GM18858 (cell line): ENCODE measurements around the gene ARID4B.
"Not testable (repeated sequence)": the region's sequence is repeated elsewhere in the genome, so short reads cannot be mapped to it uniquely, and the experiment has no call there.

ENCODE experiments used
- ATAC-seq: cut with Tn5 transposase; IDR thresholded peaks from one replicate; pipeline ENCODE4 v1.9.1; 2021; ENCODE audit not compliant: unreplicated experiment

Gene ARID4B

GRCh38 chr1:235169986-235170385, 158.0 kb downstream of the ARID4B start:
- no peak for ATAC-seq

DNA sequence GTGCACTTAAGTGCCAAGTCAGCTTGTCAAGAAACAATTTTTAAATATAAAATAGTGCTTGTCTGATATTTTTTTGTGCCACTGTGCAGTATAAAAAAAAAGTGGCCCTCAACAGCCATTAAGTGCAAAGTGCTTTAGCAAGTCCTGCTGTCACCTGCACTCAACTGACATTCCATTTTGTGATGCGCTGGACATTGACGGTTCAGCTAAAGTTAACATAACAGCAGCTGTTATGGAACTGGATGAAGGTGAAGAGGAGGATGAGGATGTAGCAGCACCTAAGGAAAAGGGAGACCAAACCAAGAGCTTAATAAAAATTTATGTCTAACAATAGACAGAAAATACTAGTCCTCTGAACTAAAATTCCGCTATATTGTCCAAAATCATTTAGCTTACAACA, 159.6 kb downstream of the ARID4B start:
- ATAC-seq = no peak

GRCh38 chr1:235161685-235162327, 166.2 kb downstream of the ARID4B start:
- no peak for ATAC-seq

GRCh38 chr1:235160957-235161684, 166.9 kb downstream of the ARID4B start, which contains the start of gene RBM34:
Gene RBM34 (minus strand): TSS chr1:235161250. CDS start chr1:235161226, 24 bp downstream.
- ATAC-seq = peak; percentile 80

DNA sequence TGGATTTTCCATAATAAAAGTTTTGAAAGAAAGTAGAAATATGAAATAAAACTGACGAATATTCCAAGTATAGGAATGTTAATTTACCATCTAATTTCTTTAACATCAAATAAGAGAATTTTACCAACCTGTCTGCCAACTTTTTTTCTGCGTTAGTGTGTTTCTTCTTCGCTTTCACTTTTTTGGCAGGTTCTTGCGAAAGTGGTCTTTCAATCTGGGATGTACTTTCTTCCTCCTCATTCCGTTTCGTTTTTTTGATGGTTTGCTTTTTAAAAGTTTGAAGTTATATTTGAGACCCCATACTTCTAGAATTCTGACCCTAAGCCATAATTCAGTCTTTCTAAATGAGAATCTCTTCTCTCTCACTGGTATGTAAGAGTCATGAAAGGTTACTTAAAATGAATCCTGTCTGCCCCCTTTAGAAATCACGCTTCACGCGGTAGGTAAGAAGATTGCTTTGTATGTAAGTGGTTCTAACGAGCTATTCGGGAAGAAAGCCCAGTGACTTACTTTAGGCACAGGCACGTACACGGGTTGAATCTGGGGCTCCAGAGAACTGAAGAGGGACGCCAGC, 167.5 kb downstream of the ARID4B start:
- ATAC-seq = peak; percentile 23

GRCh38 chr1:235159930-235160329, 168.0 kb downstream of the ARID4B start:
- ATAC-seq = not testable (repeated sequence)

GRCh38 chr1:235159284-235159683, 168.7 kb downstream of the ARID4B start:
- not testable (repeated sequence) for ATAC-seq

DNA sequence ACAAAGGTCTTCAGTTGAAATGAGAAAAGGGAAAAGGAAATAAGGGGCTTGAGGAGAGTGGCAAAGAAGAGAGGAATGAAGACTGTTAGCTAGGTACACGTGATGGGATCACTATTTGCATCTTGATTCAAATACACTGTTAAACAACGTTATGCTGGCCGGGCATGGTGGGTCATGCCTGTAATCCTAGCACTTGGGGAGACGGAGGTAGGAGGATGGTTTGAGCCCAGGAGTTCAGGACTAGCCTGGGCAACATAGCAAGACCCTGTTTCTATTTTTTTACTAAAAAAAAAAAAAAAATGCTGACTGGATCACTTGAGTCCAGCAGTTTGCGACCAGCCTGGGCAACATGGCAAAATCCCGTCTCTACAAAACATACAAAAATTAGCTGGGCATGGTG, 169.3 kb downstream of the ARID4B start:
- ATAC-seq = no peak

- ATAC-seq = no peak
Measured at GRCh38 chr1:235157150-235157549, 170.8 kb downstream of the ARID4B start.

DNA sequence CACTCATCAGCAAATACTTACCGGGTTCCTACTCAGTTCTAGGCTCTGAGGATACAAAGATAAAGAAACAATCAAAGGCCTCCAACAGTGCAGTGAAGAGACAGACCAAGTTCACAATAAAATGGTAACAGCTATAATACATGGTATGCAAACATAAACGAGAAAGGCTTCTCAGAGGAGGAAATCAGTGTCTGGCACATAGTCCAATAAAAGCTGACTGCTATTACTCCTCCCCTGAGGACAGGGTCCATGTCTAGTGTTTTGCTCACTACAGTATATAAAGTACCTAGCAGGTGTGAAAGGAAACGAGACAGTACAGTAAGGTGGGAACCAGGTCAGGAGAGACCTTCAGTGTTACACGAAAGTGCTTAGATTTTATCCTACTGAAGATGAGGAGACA, 171.2 kb downstream of the ARID4B start:
- ATAC-seq = no peak

GRCh38 chr1:235156265-235156664, 171.7 kb downstream of the ARID4B start:
- ATAC-seq = no peak

- ATAC-seq = no peak
Measured at GRCh38 chr1:235152235-235152634, 175.7 kb downstream of the ARID4B start.

DNA sequence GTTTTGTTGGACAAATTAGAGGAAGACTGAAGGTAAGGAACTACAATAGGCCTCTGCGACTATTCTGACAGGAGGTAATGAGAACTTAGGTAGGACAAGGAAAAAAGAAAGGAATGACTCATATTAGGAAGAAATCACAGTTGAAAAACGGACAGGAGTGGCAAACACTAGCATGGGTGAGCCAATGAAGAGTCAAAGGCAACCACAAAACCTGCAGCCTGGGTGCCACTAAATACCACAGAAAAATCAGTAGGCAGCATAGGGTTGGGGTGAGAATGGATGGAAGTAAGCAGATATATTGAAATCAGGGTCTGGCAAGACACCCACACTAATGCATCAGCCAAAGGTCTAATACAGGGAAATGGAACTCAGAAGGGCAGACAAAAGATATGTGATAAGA, 176.9 kb downstream of the ARID4B start:
- ATAC-seq = no peak

GRCh38 chr1:235149824-235150223, 178.2 kb downstream of the ARID4B start:
- no peak for ATAC-seq

- ATAC-seq = no peak
Measured at GRCh38 chr1:235147269-235147668, 180.7 kb downstream of the ARID4B start.

DNA sequence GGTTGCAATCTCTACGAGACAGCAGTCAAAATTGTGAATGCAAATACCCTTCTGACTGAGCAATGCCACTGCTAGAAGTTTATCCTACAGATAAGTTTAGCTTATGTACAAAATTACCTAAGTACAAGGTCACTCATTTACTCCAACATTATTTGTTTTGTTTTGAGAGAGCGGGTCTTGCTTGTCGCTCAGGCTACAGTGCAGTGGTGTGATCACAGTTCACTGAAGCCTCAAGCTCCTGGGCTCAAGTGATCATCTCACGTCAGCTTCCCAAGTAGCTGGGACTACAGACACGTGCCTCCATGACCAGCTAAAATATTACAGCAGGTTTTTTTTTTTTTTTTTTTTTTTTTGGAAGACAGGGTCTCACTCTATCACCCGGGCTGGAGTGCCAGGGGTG, 182.3 kb downstream of the ARID4B start:
- no peak for ATAC-seq

GRCh38 chr1:235142991-235143390, 185.0 kb downstream of the ARID4B start:
- no peak for ATAC-seq

GRCh38 chr1:235139315-235139714, 188.7 kb downstream of the ARID4B start:
- no peak for ATAC-seq

DNA sequence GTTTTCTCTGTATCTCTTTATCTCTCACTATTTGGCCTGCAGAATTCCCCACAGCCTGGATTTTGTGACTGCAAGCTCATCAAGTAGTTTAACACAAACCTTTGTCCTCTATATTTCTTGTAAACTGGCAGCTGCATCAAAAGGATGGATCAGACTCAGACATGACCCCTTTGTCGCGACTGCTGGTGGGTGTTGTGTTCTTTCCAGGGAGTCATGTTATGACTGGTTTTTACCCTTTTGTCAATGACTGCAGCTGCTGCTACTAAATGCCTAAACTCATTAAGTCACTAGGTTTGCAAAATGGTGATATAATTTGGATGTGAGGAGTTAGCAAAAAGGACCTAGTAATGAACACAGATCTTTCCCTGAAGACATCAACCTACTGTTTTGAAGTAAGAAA, 189.2 kb downstream of the ARID4B start:
- ATAC-seq = no peak

DNA sequence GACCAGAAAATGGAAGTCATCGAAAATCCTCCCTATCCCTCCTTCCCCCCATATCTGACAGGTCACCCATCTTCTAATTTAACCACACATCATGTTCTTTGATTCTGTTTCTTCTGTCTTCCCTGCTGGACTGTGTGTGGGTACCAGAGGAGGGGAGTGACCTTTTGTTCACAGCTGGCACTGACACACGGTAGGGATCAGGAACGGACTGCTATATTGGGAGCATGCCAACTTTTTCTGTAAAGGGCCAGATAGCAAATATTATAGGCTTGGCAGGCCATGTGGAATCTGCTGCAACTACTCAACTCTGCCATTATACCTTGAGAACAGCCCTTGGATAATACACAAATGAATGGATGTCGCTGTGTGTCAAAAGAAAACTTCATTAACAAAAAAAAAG, 191.9 kb downstream of the ARID4B start:
- no peak for ATAC-seq

- ATAC-seq = no peak
Measured at GRCh38 chr1:235134171-235134570, 193.8 kb downstream of the ARID4B start.

GRCh38 chr1:235133086-235133485, 194.9 kb downstream of the ARID4B start:
- no peak for ATAC-seq
